HepG2 (cell line): Measurements from ENCODE around the gene HYAL1. TPM values are rescaled to one million over a fixed set of nuclear protein-coding genes. Genes with fewer than 3 reads are reported as not detected.

Source experiments
- ATAC-seq: fragments of 200-7000 bp; cut with Tn5 transposase; 3 replicates; pipeline ENCODE4 v1.9.1; 2020; ENCODE audit warnings: mild to moderate bottlenecking, moderate library complexity
- BruUV-seq: library from RNA; stranded (reverse); fragments of 400-500 nt; replicated peaks from 2 replicates; lab custom pipeline; 2021; lab: Mats Ljungman, UMichigan
- CTCF ChIA-PET: fragments of 300-600 bp; formaldehyde crosslinking; extraction: SDS; loops from one replicate; lab custom pipeline; 2021; ENCODE audit warnings: low total read pairs, inconsistent platforms, low intra/inter-chr PET ratio; lab: Yijun Ruan, JAX
- POLR2A ChIA-PET: fragments of 350-600 bp; sonication (Branson Sonifier 250); formaldehyde crosslinking; loops from one replicate; lab custom pipeline; 2020; ENCODE audit warnings: antibody characterized with exemption, inconsistent platforms; lab: Yijun Ruan, JAX
- DNase-seq: peaks from one replicate; pipeline ENCODE4 v3.0.0-alpha.2; 2015; ENCODE audit warnings: low spot score
- FAIRE-seq: peaks from 3 replicates; lab custom pipeline; 2011; peaks lifted over from hg19 to GRCh38; lab: Jason Lieb, UNC
- H2AFZ ChIP-seq: one replicate; pipeline ENCODE4 v1.6.1; 2011; ENCODE audit warnings: low read length, inconsistent platforms
- H3K27ac ChIP-seq: fragments of 300-600 bp; 3 replicates; pipeline ENCODE4 v1.8.0; 2011; ENCODE audit warnings: mixed run types, mild to moderate bottlenecking, mixed read lengths, low read length, inconsistent platforms; ENCODE audit not compliant: insufficient read depth; ENCODE audit errors: extremely low read length
- H3K27me3 ChIP-seq, 2 experiments: fragments of 200-600 bp in 1 of 2; 2 replicates in 1 of 2; 3 replicates in 1 of 2; pipeline versions ENCODE4 v1.6.0 to v1.8.0; 2011; ENCODE audit warnings: low read length in 2 of 2, mild to moderate bottlenecking in 2 of 2, moderate library complexity in 2 of 2, inconsistent platforms in 1 of 2; ENCODE audit not compliant: insufficient read depth in 2 of 2, control insufficient read depth in 1 of 2
- H3K36me3 ChIP-seq, 2 experiments: fragments of 200-600 bp in 1 of 2; replicated peaks in 1 of 2; 2 replicates in 1 of 2; 3 replicates in 1 of 2; pipeline versions ENCODE4 v1.5.1 to v1.8.0; 2011; ENCODE audit warnings: low read length in 2 of 2, inconsistent platforms in 1 of 2; ENCODE audit not compliant: insufficient read depth in 2 of 2, control insufficient read depth in 1 of 2
- H3K4me1 ChIP-seq: 2 replicates; pipeline ENCODE4 v1.5.1; 2012; ENCODE audit warnings: low read length, inconsistent platforms; ENCODE audit not compliant: insufficient read depth
- H3K4me2 ChIP-seq: 2 replicates; pipeline ENCODE4 v1.6.0; 2011; ENCODE audit warnings: low read depth, low read length, inconsistent platforms
- H3K4me3 ChIP-seq, 3 experiments: fragments of 200-600 bp in 1 of 3; sonication (generic), shearing (Covaris generic) in 1 of 3; replicated peaks in 1 of 3; 2 replicates each; pipeline ENCODE4 v1.5.1; 2011 to 2016; ENCODE audit warnings: low read length in 3 of 3, inconsistent platforms in 2 of 3, low read depth in 2 of 3, mild to moderate bottlenecking in 2 of 3, control low read depth in 1 of 3, mixed read lengths in 1 of 3; ENCODE audit not compliant: insufficient read depth in 1 of 3
- H3K79me2 ChIP-seq: one replicate; pipeline ENCODE4 v1.6.1; 2011; ENCODE audit warnings: low read length, inconsistent platforms; ENCODE audit not compliant: insufficient read depth
- H3K9ac ChIP-seq: 2 replicates; pipeline ENCODE4 v1.6.0; 2011; ENCODE audit warnings: mild to moderate bottlenecking, low read depth, low read length, inconsistent platforms; ENCODE audit not compliant: insufficient read depth
- H3K9me3 ChIP-seq: 2 replicates; pipeline ENCODE4 v1.5.1; 2012; ENCODE audit warnings: mild to moderate bottlenecking, low read length
- H4K20me1 ChIP-seq: 2 replicates; pipeline ENCODE4 v1.6.0; 2011; ENCODE audit warnings: inconsistent platforms, mild to moderate bottlenecking, low read length, moderate library complexity; ENCODE audit not compliant: insufficient read depth
- AGO2 ChIP-seq: fragments of 200-400 bp; formaldehyde crosslinking; optimal IDR thresholded peaks from 2 replicates; pipeline ENCODE3; 2017; ENCODE audit warnings: mild to moderate bottlenecking, low read depth, low read length, moderate library complexity
- HMGA1 ChIP-seq: sonication (generic); formaldehyde crosslinking; conservative IDR thresholded peaks from 2 replicates; pipeline ENCODE4 v1.4.0; 2020; ENCODE audit warnings: missing genetic modification reagents
- KDM4B ChIP-seq: sonication (generic); formaldehyde crosslinking; IDR thresholded peaks from 2 replicates; pipeline ENCODE4 v1.4.0; 2020; ENCODE audit warnings: missing genetic modification reagents
- MIER3 ChIP-seq: IDR thresholded peaks from 2 replicates; pipeline ENCODE4 v1.6.1; 2016; ENCODE audit warnings: missing compliant biosample characterization, borderline replicate concordance
- RBFOX2 ChIP-seq: fragments of 200-400 bp; formaldehyde crosslinking; IDR thresholded peaks from 2 replicates; pipeline ENCODE4 v1.6.1; 2017; ENCODE audit warnings: low read depth, mild to moderate bottlenecking, low read length
- SIN3B ChIP-seq: fragments of 150-350 bp; IDR thresholded peaks from 2 replicates; pipeline ENCODE4 v1.6.1; 2014; ENCODE audit warnings: low read length
- TSC22D2 ChIP-seq: sonication (generic); formaldehyde crosslinking; IDR thresholded peaks from 2 replicates; pipeline ENCODE4 v1.5.1; 2020; ENCODE audit warnings: missing genetic modification reagents, mild to moderate bottlenecking, borderline replicate concordance
- ZBTB20 ChIP-seq: sonication (generic); formaldehyde crosslinking; IDR thresholded peaks from 2 replicates; pipeline ENCODE4 v1.8.1; 2023; ENCODE audit warnings: missing genetic modification reagents, low read depth, mild to moderate bottlenecking, borderline replicate concordance
- WGBS: methylation state at CpG from one replicate; pipeline ENCODE4 v1.1.6; 2017; ENCODE audit warnings: low lambda C conversion rate; 5-methylcytosine and 5-hydroxymethylcytosine counted together
- in situ Hi-C: cut with HindIII; loops from 2 replicates; pipeline ENCODE4 v1.10.0; 2017; ENCODE audit warnings: low pct_unique_long_range_greater_than_20kb; ENCODE audit not compliant: extremely low pct_ligation_motif_present
- intact Hi-C: fragments of 100-400 bp; cut with micrococcal nuclease; formaldehyde crosslinking; loops from one replicate; pipeline ENCODE4 v1.10.0; 2022; ENCODE audit not compliant: unreplicated experiment
- polyA plus RNA-seq, 8 experiments: library from polyadenylated mRNA; depleted of rRNA in 3 of 8; stranded (reverse) in 7 of 8; unstranded in 1 of 8; fragments of >200 nt; fragmentation: Illumina TruSeq in 4 of 8; extraction: Trizol in 4 of 8; gene quantifications; 2 replicates each; pipeline versions ENCODE4 v1.2.1 to v1.2.3, GENCODE V29; 2011 to 2016; ENCODE audit warnings: low read depth in 4 of 8, missing spikeins in 1 of 8, mixed read lengths in 1 of 8; ENCODE audit not compliant: insufficient read depth in 1 of 8
- total RNA-seq, 5 experiments: library from RNA; depleted of rRNA; stranded (reverse); fragments of >200 nt; fragmentation: Illumina TruSeq; extraction: Trizol; gene quantifications; 2 replicates each; pipeline ENCODE4 v1.2.3, GENCODE V29; 2016; ENCODE audit warnings: low read depth in 1 of 5
- TF ChIP-seq, protein P1 (sequence below): sonication (generic); formaldehyde crosslinking; IDR thresholded peaks from 2 replicates; pipeline ENCODE4 v1.8.0; 2022; ENCODE audit warnings: mild to moderate bottlenecking, missing genetic modification reagents, moderate library complexity

The HYAL1 gene
- total and polyA plus RNA-seq, 2 of the 13 experiments (the other 11 are each of a cell fraction or from before 2014, with no cell fraction given), result 76.5 to 193 TPM

DNA sequence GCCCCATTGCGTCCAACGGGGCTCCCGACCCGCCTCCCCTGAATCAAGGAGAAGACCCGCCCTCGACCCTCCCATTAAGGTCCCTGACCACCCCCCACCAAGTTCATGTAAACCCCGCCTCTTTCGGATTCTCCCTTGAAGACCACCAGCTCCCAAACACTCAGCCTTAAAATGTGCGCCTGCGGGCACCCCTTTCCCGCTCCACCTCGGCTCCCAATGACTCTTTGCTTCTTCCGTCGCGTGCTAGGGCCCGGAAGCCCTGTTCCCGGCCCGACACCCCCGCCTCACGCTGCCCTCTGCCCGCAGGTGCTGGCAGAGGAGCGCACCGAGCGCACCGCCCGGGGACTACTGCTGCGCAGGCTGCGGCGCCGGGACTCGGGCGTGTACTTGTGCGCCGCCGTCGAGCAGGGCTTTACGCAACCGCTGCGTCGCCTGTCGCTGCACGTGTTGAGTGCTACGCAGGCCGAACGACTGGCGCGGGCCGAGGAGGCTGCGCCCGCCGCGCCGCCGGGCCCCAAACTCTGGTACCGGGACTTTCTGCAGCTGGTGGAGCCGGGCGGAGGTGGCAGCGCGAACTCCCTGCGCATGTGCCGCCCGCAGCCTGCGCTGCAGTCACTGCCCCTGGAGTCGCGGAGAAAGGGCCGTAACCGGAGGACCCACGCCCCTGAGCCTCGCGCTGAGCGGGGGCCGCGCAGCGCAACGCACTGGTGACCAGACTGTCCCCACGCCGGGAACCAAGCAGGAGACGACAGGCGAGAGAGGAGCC is 27.2 kb downstream of the HYAL1 start:
- Histone ChIP-seq H3K79me2 (peaks cover 12% of the 10 kb centered on the region), H3K4me2 (no peak overlapping the region), H3K9me3 (no peaks in the 10 kb centered on the region), H3K36me3 (peaks cover 14 to 30% of the 10 kb centered on the region in 2 experiments), H3K9ac (no peak overlapping the region), H3K27me3 (no peaks in the 10 kb centered on the region), H4K20me1 (no peaks in the 10 kb centered on the region; the same call in 1 of the 2 replicates), H3K27ac (no peak overlapping the region), H3K4me3 (no peak overlapping the region), H2AFZ (no peak overlapping the region), H3K4me1 (peaks cover 51% of the 10 kb centered on the region)
- TF ChIP-seq MIER3 (CRISPR knock-in tag), result no peak
- TF ChIP-seq ZBTB20 (CRISPR knock-in tag), result no peak
- TF ChIP-seq, protein P1, sequence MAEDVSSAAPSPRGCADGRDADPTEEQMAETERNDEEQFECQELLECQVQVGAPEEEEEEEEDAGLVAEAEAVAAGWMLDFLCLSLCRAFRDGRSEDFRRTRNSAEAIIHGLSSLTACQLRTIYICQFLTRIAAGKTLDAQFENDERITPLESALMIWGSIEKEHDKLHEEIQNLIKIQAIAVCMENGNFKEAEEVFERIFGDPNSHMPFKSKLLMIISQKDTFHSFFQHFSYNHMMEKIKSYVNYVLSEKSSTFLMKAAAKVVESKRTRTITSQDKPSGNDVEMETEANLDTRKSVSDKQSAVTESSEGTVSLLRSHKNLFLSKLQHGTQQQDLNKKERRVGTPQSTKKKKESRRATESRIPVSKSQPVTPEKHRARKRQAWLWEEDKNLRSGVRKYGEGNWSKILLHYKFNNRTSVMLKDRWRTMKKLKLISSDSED (CRISPR knock-in tag), result no peak
- peak; percentile 87 for TF ChIP-seq AGO2
- peak; percentile 66 for TF ChIP-seq RBFOX2
- TF ChIP-seq HMGA1 (CRISPR knock-in tag), result no peak
- TF ChIP-seq KDM4B (CRISPR knock-in tag), result no peak
- no peak for TF ChIP-seq TSC22D2
- TF ChIP-seq SIN3B, result no peak
- POLR2A ChIA-PET, result interaction anchor here (0.8 to 1.7 kb wide), 3 partner anchors 12 to 16 kb away, joined by 3 to 7 read pairs (median 4); partner anchors contain the start of gene IFRD2
- ATAC-seq (no peak), FAIRE-seq (no peak), DNase-seq (no peak)
- in situ Hi-C loops (loop anchor here (10.0 kb wide), 1 partner anchor 81 kb away; the partner anchor contains the start of gene GNAT1), intact Hi-C loops (no loop called here)
- CTCF ChIA-PET, result interaction anchor here (6.4 kb wide), 1 partner anchor 49 kb away, joined by 63 read pairs; no protein-coding TSS in a partner anchor
- BruUV-seq, result TSS peak; percentile 30
- 97% methylated on average over 74 of the region's 79 CpGs for WGBS
